ENCODE measurements around the gene UBA52.

DNA sequence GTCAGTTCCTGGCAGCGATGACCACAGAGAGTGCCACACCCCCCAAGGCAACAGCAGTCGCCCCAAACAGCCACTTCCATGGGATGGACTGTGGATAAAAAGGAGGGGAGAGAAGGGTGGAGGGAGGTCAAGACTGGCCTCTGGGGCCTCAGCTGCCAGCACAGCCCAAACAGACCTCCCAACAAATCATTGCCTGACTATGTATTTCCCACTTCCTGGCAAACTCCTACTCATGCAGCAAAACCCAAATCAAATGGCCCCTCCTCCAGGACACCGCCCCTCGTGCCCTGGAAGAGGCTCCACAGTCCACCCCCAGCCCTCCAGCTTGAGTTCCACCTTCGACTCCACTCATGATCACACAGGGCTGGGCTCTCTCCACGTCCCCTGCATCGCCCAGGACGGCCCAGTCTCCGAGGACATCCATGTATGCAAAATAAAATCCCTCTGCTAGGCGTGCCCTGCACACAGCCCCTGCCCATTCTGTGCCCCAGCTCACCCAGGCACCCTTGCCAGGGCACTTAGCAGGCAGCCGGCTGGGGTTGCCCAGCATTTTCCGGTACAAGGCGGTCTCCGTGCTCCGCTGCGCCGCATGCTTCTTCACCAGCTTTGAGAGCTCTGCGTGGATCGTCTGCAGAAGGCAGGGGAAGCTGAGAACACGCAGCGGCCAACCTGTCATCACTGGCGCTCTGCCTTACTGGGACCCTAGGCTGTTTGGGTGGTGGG lies 39.3 kb upstream of the UBA52 start:
- TF ChIP-seq, protein P1, sequence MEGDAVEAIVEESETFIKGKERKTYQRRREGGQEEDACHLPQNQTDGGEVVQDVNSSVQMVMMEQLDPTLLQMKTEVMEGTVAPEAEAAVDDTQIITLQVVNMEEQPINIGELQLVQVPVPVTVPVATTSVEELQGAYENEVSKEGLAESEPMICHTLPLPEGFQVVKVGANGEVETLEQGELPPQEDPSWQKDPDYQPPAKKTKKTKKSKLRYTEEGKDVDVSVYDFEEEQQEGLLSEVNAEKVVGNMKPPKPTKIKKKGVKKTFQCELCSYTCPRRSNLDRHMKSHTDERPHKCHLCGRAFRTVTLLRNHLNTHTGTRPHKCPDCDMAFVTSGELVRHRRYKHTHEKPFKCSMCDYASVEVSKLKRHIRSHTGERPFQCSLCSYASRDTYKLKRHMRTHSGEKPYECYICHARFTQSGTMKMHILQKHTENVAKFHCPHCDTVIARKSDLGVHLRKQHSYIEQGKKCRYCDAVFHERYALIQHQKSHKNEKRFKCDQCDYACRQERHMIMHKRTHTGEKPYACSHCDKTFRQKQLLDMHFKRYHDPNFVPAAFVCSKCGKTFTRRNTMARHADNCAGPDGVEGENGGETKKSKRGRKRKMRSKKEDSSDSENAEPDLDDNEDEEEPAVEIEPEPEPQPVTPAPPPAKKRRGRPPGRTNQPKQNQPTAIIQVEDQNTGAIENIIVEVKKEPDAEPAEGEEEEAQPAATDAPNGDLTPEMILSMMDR (CRISPR knock-in tag; IDR thresholded peaks at IDR 0.05) = no peak
- no peak for TF ChIP-seq POLR2A (IDR thresholded peaks at IDR 0.05; ENCODE audit: insufficient read depth in 1 of 2, low read depth in 2 of 2, low read length in 2 of 2)
- no peak for TF ChIP-seq HDAC6 (IDR thresholded peaks at IDR 0.05; ENCODE audit: low read depth, low read length)
- TF ChIP-seq U2AF2 (IDR thresholded peaks at IDR 0.05; ENCODE audit: low read depth, low read length) = no peak
- TF ChIP-seq GABPB1 (CRISPR knock-in tag; IDR thresholded peaks at IDR 0.05) = no peak
